ENCODE results near the gene ATF7.

- TF ChIP-seq CTCF (IDR thresholded peaks at IDR 0.05; ENCODE audit: low read depth, low read length), result no peak
- TF ChIP-seq POLR2A (IDR thresholded peaks at IDR 0.05; ENCODE audit: extremely low read depth, insufficient read length), result no peak
Observed at GRCh38 chr12:53493610-53494391, 132.4 kb downstream of the ATF7 start.
